ENCODE data around the gene PRMT7. TPM values are rescaled to one million over a fixed set of nuclear protein-coding genes. Genes with fewer than 3 reads are reported as not detected.

The PRMT7 gene
- total RNA-seq, 2 experiments from 2014 or later, result 62.7 to 70.7 TPM

- H3K27ac Mint-ChIP-seq, result no peak overlapping the region
- no peaks in the 10 kb centered on the region for H3K27me3 Mint-ChIP-seq
- intact Hi-C loops (cut with DNase I, micrococcal nuclease), result no loop called here
- ATAC-seq, result no peak
- H3K9me3 Mint-ChIP-seq (ENCODE audit: low read depth), result no peaks in the 10 kb centered on the region
- ChIA-PET POLR2A (no interaction called here), CTCF (interaction anchor here (0.7 to 1.1 kb wide), 2 partner anchors 9 to 131 kb away, joined by 3 to 5 read pairs; no protein-coding TSS in a partner anchor)
- H3K4me3 Mint-ChIP-seq, result no peak overlapping the region
- H3K36me3 Mint-ChIP-seq (ENCODE audit: low read depth), result no peaks in the 10 kb centered on the region
- no peaks in the 10 kb centered on the region for H3K4me1 Mint-ChIP-seq
- no peak for DNase-seq
These were observed 74.6 kb downstream of the PRMT7 start for GRCh38 chr16:68385371-68385770.

DNA sequence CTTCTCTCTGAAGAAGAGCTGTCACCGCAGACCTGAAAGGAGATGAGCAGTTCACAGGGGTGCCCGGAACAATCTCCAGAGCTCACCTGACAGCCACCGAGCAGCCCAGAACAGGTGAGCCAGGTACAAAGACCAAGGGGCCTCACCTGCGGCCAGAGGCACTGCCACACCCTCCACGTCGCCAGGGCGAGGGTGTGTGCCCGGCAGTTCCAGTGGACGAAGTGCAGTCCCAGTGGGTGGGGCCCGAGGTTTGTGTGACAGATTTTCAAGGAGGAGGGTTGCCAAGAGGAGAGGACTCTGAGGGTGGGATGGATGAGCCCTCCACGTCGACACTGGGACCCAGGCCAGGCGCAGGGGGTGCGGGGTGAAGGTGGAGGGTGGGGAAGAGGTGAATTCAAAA is 75.8 kb downstream of the PRMT7 start:
- Mint-ChIP-seq H3K27me3 (no peaks in the 10 kb centered on the region), H3K27ac (no peak overlapping the region), H3K36me3 (ENCODE audit: low read depth) (no peaks in the 10 kb centered on the region), H3K4me1 (no peaks in the 10 kb centered on the region), H3K4me3 (no peak overlapping the region), H3K9me3 (ENCODE audit: low read depth) (no peaks in the 10 kb centered on the region)
- intact Hi-C loops (cut with DNase I, micrococcal nuclease), result no loop called here
- POLR2A ChIA-PET, result interaction anchor here (0.5 kb wide), 1 partner anchor 179 kb away, joined by 3 read pairs; no protein-coding TSS in a partner anchor
- ATAC-seq, result no peak
- no peak for DNase-seq
- CTCF ChIA-PET, result no interaction called here

DNA sequence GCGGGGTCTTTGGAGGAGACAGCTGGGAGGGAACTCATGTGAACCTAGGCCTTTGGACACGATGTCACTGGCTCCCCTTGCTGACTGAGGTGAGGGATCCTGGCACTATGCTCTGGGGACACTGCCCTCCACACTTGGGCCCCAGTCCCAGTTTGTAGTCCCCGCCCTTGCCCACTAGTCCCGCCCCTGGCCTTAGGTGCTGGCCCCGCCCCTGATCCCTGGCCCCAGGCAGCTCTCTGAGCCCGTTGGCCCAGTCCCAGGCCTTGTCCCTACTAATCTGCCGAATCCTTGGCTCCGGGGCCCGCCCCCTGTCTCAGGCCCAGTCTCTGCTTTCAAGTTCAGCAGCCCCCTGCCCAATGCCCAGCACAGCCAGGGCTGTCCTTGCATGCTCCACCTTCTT is 76.5 kb downstream of the PRMT7 start:
- ATAC-seq, result peak; percentile 33
- Mint-ChIP-seq H3K9me3 (ENCODE audit: low read depth) (no peaks in the 10 kb centered on the region), H3K36me3 (ENCODE audit: low read depth) (no peaks in the 10 kb centered on the region), H3K27me3 (no peaks in the 10 kb centered on the region), H3K27ac (no peak overlapping the region), H3K4me3 (no peak overlapping the region), H3K4me1 (no peaks in the 10 kb centered on the region)
- POLR2A ChIA-PET, result interaction anchor here (0.6 kb wide), 1 partner anchor 39 kb away, joined by 3 read pairs; no protein-coding TSS in a partner anchor
- no peak for DNase-seq
- CTCF ChIA-PET, result no interaction called here
- intact Hi-C loops (cut with DNase I, micrococcal nuclease), result no loop called here

DNA sequence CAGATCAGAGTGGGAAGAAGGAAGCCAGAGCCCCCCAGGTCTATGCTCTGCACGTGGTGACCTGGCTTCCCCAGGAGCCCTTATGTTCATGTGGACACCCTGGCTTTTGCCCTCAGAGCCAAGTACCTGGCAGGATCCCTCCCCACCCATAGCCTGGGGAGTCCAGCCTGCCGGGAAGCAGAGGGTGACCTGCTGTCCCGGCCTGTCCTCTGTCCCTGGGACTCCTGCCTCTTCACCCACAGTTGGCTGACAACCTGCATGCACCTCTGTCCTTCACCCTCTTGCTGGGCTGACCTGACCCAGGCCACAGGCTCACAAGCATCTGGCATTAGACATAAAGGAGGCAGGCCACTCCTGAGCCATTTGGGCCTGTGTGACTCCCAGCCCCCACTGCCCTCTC is 77.3 kb downstream of the PRMT7 start:
- no peaks in the 10 kb centered on the region for H3K27me3 Mint-ChIP-seq
- no peak overlapping the region for H3K4me3 Mint-ChIP-seq
- no peaks in the 10 kb centered on the region for H3K36me3 Mint-ChIP-seq (ENCODE audit: low read depth)
- H3K27ac Mint-ChIP-seq, result no peak overlapping the region
- CTCF ChIA-PET, result interaction anchor here (0.7 kb wide), 1 partner anchor 143 kb away, joined by 7 read pairs; the partner anchor contains the start of gene PLA2G15
- H3K4me1 Mint-ChIP-seq, result no peaks in the 10 kb centered on the region
- intact Hi-C loops (cut with DNase I, micrococcal nuclease), result no loop called here
- ATAC-seq (no peak), DNase-seq (no peak)
- H3K9me3 Mint-ChIP-seq (ENCODE audit: low read depth), result no peaks in the 10 kb centered on the region
- POLR2A ChIA-PET, result no interaction called here

DNA sequence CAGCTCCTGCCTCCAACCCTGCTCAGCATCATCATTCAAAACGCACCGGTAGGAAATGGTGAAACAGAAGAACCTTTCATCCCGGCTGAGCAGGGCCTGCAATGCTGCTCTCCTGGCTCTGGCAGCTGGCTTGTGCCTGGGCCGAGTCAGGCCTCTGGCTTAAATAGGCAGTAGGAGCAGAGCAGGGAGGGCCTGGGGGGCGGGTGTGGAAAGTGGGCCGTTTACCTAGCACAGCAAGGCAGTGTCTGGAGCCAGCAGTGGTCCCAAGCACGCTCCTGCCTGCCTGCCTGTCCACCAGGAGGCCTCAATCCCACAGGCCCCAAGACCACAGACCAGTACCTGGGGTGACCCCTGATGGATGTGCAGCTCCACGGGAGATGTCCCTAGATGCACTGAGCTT is 78.2 kb downstream of the PRMT7 start:
- Mint-ChIP-seq H3K4me3 (no peak overlapping the region), H3K36me3 (ENCODE audit: low read depth) (no peaks in the 10 kb centered on the region), H3K9me3 (ENCODE audit: low read depth) (no peaks in the 10 kb centered on the region), H3K27ac (no peak overlapping the region), H3K4me1 (no peaks in the 10 kb centered on the region), H3K27me3 (no peaks in the 10 kb centered on the region)
- ATAC-seq (no peak), DNase-seq (no peak)
- ChIA-PET POLR2A (no interaction called here), CTCF (interaction anchor here (0.6 to 1.1 kb wide), 3 partner anchors 11 to 144 kb away, joined by 3 to 7 read pairs (median 3); partner anchors contain the start of gene PLA2G15)
- intact Hi-C loops (cut with DNase I, micrococcal nuclease), result no loop called here

DNA sequence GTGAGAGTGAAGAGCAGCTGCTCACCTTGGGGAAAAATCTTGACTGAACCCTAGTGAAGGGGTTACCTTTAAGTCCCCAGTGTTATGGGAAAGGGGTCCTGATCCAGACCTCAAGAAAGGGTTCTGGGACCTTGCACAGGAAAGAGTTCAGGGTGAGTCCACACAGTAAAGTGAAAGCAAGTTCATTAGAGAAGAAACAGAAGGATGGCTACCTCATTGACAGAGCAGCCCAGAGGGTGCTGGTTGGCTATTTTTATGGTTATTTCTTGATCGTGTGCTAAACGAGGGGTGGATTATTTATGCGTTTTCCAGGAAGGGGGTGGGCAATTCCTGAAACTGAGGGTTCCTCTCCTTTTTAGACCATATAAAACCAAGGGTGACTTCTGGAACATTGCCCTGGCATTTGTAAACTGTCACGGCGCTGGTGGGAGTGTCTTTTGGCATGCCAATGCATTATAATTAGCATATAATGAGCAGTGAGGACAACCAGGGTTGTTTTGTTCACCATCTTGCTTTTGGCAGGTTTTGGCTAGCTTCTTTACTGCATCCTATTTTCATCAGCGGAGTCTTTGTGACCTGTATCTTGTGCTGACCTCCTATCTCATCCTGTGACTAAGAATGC is 79.0 kb downstream of the PRMT7 start:
- ATAC-seq, result no peak
- no peaks in the 10 kb centered on the region for H3K9me3 Mint-ChIP-seq (ENCODE audit: low read depth)
- intact Hi-C loops (cut with DNase I, micrococcal nuclease), result no loop called here
- no peak overlapping the region for H3K27ac Mint-ChIP-seq
- no peaks in the 10 kb centered on the region for H3K4me1 Mint-ChIP-seq
- H3K36me3 Mint-ChIP-seq (ENCODE audit: low read depth), result no peaks in the 10 kb centered on the region
- DNase-seq, result no peak
- CTCF ChIA-PET, result interaction anchor here (0.6 to 1.1 kb wide), 2 partner anchors 12 to 61 kb away, joined by 3 read pairs; no protein-coding TSS in a partner anchor
- H3K27me3 Mint-ChIP-seq, result no peaks in the 10 kb centered on the region
- H3K4me3 Mint-ChIP-seq, result no peak overlapping the region
- POLR2A ChIA-PET, result no interaction called here

GRCh38 chr16:68393333-68393732 is 82.5 kb downstream of the PRMT7 start:
- H3K27me3 Mint-ChIP-seq, result no peaks in the 10 kb centered on the region
- no peak overlapping the region for H3K4me3 Mint-ChIP-seq
- no peak overlapping the region for H3K27ac Mint-ChIP-seq
- peaks cover 4% of the 10 kb centered on the region for H3K4me1 Mint-ChIP-seq
- ATAC-seq (no peak), DNase-seq (no peak)
- POLR2A ChIA-PET, result interaction anchor here (0.7 kb wide), 1 partner anchor 98 kb away, joined by 3 read pairs; no protein-coding TSS in a partner anchor
- H3K9me3 Mint-ChIP-seq (ENCODE audit: low read depth), result no peaks in the 10 kb centered on the region
- intact Hi-C loops (cut with DNase I, micrococcal nuclease), result no loop called here
- CTCF ChIA-PET, result interaction anchor here (0.6 to 1.9 kb wide), 7 partner anchors 9 to 137 kb away, joined by 3 to 8 read pairs (median 3); no protein-coding TSS in a partner anchor
- H3K36me3 Mint-ChIP-seq (ENCODE audit: low read depth), result no peaks in the 10 kb centered on the region

DNA sequence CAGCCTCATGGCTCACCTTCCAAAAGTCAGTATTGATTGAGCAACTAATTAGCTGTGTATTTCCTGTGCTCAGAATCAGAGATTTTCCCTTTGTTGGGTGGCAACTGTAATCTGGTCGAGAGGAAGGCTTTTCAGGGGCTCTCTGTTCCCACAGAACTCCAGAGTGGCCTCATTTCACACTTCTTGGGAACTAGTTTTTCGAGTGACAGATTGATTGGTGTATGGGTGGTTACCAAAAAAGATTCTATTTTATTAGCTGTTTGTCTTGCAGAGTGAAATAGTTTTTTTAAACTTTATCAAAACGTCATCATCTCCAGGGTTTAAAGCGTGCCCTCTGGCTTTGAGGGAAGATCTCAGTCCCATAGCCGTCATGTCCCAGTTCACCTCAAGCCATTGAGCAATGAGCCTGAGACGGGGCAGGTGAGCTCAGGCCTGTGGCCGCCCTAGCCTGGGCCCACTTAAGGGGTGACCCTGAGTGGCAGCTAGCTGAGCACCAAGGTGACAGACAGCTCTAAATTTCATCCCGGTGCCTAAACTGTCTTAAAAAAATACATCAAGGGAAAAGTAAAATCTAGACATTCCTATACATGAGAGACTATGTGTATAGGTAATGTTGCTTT is 84.5 kb downstream of the PRMT7 start:
- Mint-ChIP-seq H3K4me3 (no peak overlapping the region), H3K36me3 (ENCODE audit: low read depth) (no peaks in the 10 kb centered on the region), H3K9me3 (ENCODE audit: low read depth) (no peaks in the 10 kb centered on the region), H3K27me3 (no peaks in the 10 kb centered on the region), H3K27ac (no peak overlapping the region), H3K4me1 (peaks cover 4% of the 10 kb centered on the region)
- intact Hi-C loops (cut with DNase I, micrococcal nuclease), result no loop called here
- DNase-seq, result no peak
- ChIA-PET POLR2A (no interaction called here), CTCF (interaction anchor here (0.6 to 2.3 kb wide), 13 partner anchors 9 to 600 kb away, joined by 3 to 8 read pairs (median 5); partner anchors contain the start of gene SMPD3)
- ATAC-seq, result no peak

DNA sequence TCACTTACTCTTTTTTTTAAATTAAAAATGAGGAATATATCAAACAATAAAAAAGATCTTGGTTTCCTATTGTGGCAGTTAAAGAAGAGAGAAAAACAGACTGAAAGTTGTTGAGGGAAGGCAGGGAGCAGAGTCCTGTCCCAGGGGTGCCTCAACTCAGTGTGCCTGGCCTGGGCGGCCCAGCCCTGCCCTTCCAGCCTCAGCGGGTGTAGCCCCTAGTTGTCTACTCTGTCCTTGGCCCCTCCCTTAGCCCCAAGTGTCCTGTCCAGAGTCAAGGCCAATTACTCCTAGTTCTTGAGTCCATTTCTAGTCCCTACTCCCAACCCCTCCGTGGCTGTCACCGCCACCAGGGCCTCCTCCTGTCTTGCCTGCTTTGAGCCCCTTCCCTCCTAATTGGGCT is 85.0 kb downstream of the PRMT7 start:
- Mint-ChIP-seq H3K27me3 (no peaks in the 10 kb centered on the region), H3K27ac (no peak overlapping the region), H3K36me3 (ENCODE audit: low read depth) (no peaks in the 10 kb centered on the region), H3K4me3 (no peak overlapping the region), H3K9me3 (ENCODE audit: low read depth) (no peaks in the 10 kb centered on the region), H3K4me1 (peaks cover 9% of the 10 kb centered on the region)
- intact Hi-C loops (cut with DNase I, micrococcal nuclease), result loop anchor here (1.0 kb wide), 1 partner anchor 114 kb away; no protein-coding TSS in a partner anchor
- DNase-seq (no peak), ATAC-seq (no peak)
- POLR2A ChIA-PET, result no interaction called here
- CTCF ChIA-PET, result interaction anchor here (0.6 to 2.4 kb wide), 11 partner anchors 8 to 601 kb away, joined by 3 to 15 read pairs (median 4); no protein-coding TSS in a partner anchor

GRCh38 chr16:68396481-68396880 is 85.7 kb downstream of the PRMT7 start:
- CTCF ChIA-PET, result interaction anchor here (0.7 to 2.4 kb wide), 24 partner anchors 11 to 685 kb away, joined by 3 to 15 read pairs (median 4); partner anchors contain the start of gene SMPD3
- POLR2A ChIA-PET, result interaction anchor here (0.6 to 0.7 kb wide), 2 partner anchors 46 to 133 kb away, joined by 3 read pairs; no protein-coding TSS in a partner anchor
- Mint-ChIP-seq H3K4me1 (peaks cover 16% of the 10 kb centered on the region), H3K36me3 (ENCODE audit: low read depth) (no peaks in the 10 kb centered on the region), H3K4me3 (no peak overlapping the region), H3K9me3 (ENCODE audit: low read depth) (no peaks in the 10 kb centered on the region), H3K27ac (no peak overlapping the region), H3K27me3 (no peaks in the 10 kb centered on the region)
- ATAC-seq, result peak; percentile 60
- intact Hi-C loops (cut with DNase I, micrococcal nuclease), result loop anchor here (1.0 kb wide), 1 partner anchor 114 kb away; no protein-coding TSS in a partner anchor
- peak; percentile 69 for DNase-seq

DNA sequence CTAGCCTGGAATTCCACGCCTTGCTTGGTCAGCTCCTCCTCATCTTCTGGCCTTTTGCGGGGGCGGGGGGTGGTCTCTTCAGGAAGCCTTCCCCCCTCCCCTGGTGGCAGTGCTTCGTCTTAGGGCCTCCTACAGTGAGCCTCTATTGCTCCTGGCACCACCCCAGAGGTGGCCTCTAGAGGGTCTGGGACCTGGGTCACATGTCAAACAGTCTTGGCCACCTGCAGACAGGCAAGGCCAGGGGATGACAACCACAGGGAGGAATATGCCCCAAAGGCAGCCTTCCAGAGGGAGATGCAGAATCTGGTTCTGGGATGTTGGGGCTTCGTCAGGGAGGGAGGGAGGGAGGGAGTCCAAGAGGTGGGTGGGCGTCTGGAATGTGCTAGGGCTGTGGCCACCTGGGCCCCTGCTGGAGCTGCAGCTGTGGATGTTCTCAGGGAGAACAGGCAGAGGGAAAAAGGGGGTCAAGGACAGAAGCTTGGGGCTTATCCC is 86.9 kb downstream of the PRMT7 start:
- CTCF ChIA-PET, result interaction anchor here (0.8 to 2.4 kb wide), 10 partner anchors 10 to 117 kb away, joined by 3 to 15 read pairs (median 4); no protein-coding TSS in a partner anchor
- H3K27me3 Mint-ChIP-seq, result no peaks in the 10 kb centered on the region
- H3K27ac Mint-ChIP-seq, result no peak overlapping the region
- intact Hi-C loops (cut with DNase I, micrococcal nuclease), result no loop called here
- POLR2A ChIA-PET, result no interaction called here
- DNase-seq, result no peak
- H3K4me3 Mint-ChIP-seq, result no peak overlapping the region
- peaks cover 21% of the 10 kb centered on the region for H3K4me1 Mint-ChIP-seq
- H3K36me3 Mint-ChIP-seq (ENCODE audit: low read depth), result no peaks in the 10 kb centered on the region
- no peak for ATAC-seq
- no peaks in the 10 kb centered on the region for H3K9me3 Mint-ChIP-seq (ENCODE audit: low read depth)

Measured in activated CD4-positive, alpha-beta T cell treated with anti-CD3 and anti-CD28 coated beads for 36 hours (primary cell).